ENCODE data around the gene EPB41L2.

Gene EPB41L2

DNA sequence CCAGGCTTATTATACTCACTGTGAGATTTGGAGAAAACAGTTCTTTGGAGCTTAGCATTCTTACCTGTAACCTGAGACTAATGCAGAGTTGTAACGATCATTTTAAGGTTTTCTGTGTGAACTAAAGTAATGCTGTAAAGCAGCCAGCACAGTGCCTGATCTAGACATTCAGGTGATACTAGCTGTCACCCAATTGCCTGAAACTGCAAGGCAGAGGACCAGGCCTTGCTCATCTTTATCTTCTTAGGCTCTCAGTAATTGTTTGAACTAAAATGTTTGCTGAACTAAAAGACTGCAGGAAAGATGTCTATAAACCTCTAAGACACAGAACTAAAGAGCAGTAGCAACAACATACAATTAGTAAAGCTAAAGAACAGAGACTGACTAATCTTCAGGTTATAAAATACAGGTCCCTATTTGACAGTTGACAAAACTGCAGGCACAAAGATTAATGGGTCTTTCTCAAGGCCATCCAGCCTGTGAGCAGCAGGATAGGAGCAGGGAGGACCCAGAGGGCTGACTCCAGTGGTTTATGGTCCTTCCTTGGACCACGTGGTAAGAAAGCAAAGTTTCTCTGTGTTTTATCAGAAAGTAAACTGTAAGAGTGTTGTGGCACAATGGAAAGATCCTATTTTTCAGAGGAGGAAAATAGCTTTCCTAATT, 204.4 kb downstream of the EPB41L2 start:
- DNase-seq: no peak

DNA sequence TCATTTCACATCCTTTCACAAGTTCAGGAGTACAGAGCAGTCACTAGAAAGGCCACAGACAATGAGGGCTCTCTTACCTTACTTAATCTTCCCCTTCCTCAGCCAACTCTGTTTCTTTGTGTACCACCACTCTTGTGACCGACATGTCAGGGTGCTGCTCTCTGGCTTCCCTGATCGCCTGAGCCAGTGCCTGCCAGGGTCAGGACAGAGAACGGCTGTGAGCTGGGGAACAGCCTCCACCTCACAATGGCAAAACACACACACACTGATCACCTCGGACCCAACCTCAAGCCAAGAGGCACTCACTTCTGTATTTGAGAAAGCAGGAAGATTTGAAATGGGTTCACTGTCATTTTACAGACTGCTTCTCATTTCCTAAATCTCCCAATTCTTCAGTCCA, 205.0 kb downstream of the EPB41L2 start:
- DNase-seq: no peak

DNA sequence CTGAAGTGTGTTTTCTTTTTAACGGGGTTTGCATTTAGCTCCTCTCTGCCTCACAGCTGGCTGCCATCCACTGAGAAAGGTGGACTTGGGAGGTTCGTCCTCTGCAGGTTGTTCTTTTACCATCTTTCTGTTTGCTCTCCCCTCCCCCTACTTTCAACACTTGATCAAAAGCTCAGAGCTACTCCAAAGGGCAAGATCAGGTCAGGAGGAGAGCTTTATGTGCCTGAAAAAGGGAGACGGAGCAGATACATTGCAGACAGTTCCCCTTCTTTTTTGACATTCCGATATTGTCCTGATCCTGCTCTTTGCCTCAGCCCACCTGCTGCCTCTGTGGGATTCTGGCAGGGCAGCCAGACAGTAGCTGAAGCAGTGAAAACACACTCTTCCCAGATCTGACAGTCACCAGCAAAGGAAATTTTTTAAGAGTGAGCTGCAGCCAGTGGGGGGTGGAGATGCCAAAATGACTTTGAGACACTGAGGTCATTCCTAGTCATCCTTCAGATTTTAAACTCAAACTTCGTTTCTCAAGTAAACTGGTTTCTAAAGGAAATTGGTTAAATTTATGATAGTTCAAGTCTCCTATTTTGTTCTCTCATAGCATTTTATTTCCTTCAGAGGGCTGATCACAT, 209.4 kb downstream of the EPB41L2 start:
- DNase-seq: no peak

- DNase-seq: no peak
These were observed 210.0 kb downstream of the EPB41L2 start for GRCh38 chr6:130852844-130853554.

DNA sequence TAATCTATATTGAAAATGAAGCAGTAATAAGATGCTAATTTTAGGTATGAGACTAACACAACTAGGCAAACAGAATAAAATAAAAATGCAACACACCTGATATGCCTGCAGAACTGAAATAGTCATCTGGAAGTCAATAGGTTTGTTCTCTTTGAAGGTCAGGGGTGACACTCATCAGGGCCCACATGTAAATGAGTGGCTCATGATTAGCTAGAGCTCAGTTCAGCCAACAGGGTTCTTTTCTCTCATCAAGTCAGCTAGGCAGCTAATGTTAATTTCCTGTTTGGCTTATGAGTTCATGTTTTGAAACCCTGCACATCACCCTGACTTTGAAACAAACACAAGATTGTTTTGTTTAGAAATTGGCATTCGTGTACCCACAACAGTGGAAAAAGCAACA, 212.0 kb downstream of the EPB41L2 start:
- DNase-seq: no peak

- no peak for DNase-seq
These were observed 213.5 kb downstream of the EPB41L2 start for GRCh38 chr6:130849594-130849993.

- no peak for DNase-seq
These were observed 214.1 kb downstream of the EPB41L2 start for GRCh38 chr6:130848945-130849344.

DNA sequence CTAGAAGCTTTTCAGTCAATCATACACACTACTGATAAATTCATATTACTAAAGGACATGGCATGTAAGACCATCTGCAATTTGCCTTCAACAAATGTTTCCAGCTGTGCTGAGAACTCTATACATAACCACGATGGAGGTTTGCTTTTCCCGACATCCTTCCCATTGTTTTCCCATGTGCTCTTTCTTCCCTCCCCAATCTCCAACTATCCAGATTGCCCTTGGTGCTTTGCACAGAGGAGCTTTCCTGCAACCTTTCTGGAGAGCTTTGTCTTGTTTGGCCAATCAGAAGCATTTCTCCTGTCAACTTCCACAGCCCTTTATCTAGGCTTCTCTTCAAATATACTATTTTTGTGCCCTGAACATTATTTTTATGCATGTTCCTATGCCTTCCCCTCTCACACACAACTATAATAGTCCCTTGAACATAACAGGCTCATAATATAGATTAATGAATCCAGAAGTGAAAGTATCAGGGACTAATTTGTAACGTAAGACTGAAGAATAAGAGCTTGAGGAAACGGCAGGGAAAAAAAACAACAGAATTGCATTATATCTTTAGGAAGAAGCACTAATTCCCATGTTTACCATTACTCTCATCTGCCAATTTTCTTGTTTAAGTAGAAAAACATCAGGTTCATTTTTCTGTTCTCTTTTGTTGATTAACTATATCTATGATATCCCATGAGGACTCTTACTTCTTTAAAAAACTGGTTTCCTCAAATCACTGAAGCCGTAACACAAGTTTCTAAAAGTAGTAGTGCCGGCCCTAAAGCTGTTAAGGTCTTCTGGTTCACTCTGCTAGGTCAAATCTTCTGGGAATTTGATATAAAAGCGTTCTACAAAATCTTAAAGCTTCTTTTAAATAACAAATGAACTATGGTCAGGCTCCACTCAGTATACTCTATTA, 215.8 kb downstream of the EPB41L2 start:
- no peak for DNase-seq

DNA sequence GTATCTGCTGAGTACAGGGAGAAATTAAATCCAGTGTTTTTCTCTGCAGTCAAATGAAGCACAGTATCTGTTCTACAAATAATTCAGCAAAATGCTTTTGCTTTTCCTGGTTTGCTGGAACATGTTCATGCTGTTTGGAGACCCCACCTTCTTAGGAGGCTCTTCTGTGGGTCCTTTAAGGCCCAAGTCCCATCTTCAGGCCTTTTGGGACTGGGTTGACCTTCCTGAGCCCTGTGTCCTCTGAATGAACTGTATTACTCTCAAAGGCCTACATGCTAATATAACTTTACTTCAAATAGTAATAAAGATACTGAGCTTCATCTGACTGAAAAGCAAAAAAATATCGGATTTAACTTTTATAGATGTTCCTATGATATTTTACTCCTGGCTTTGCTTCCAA, 216.5 kb downstream of the EPB41L2 start:
- no peak for DNase-seq

- no peak for DNase-seq
These were observed 219.3 kb downstream of the EPB41L2 start for GRCh38 chr6:130843575-130844320.

DNA sequence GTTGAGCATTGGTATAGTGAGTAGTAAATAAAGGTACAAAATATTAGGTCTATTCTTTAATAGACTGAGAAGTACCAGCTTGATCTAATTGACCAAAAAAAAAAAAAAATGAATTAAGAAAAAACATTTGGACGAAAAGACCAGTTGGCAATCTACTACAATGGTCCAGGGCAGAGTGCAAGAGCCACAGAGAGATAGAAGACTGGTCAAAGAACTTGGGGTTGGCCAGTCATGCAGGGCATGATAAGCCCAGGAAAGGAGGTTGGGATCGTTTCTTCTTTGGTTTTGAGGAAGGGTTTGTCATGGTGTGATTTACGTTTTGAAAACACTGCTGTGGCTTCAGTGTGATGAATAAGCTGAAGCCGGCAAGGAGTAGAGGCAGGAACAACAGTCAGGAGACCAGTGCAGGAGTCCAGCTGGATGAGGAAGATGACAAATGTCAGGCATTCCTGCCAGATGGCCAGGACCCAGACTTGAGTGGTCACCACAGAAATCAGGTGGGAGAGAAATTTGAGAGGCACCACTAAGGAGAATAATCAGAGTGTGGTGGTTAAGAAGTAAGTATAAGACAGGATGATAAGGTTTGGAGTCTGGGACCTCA, 221.8 kb downstream of the EPB41L2 start:
- no peak for DNase-seq

DNA sequence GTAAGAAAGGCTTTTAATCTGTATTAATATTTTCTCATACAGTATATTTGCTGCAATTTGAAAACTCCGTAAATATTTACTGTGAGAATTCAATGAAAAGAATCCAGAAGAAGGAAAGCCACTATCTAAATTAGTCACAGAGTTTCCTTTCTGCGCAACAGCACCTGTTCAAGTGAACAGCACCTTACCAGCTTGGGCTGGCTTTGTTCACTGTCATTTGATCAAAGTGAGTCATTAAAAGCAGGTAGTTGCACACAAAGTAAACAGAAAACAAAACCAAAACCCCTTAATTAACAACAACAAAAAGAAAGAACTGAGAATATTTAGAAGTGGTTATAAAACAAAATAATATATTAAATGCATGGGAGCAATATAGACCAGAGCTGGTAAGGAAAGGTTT, 223.0 kb downstream of the EPB41L2 start:
- no peak for DNase-seq

DNA sequence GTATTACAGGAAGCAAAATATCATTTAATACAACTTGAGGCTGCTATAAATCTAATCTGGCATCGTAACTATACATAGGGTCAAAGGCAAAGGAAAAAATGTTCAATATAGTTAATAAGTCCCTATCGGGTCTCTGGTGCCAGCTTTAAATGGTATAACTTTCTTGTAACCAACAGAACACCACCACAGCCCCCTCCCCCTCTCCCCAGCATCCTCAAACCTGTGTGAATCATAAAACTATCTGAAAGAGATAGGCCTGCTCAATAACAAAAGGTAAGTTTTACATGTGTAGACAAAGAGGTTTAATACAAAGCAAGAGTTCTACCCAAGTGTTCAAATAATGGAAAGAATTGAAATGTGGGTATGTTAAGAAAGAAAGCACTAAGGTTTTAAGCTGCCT, 223.7 kb downstream of the EPB41L2 start:
- DNase-seq: no peak

- DNase-seq: no peak
These were observed 224.1 kb downstream of the EPB41L2 start for GRCh38 chr6:130838951-130839350.

DNA sequence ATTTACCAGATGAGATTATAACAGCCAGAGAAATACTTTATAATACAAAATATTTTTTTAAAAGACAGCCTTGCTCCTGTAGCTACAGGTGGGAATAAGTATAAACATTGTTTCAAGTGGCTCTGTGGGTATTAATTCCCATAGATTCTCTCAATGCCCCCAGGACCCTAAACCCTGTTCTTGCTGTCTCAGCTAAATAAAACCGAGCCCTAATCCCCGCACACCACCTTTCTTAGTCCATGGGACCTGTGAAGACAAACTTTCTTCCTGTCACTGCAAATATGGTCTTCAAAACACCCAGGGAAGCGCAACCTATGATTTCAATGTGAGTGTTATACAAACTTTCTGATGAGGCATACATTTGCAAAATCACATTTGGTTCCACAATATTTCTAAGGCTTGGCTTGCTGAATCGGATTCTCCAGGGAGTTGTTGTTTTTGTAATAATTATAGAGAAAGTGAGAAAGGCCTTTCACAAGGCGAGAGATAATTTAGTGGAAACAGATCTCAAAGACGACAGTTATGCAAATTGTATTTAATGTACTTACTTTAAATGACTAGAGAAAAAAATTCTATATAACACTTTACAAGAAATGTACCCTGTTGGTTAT, 224.7 kb downstream of the EPB41L2 start:
- DNase-seq: no peak

DNA sequence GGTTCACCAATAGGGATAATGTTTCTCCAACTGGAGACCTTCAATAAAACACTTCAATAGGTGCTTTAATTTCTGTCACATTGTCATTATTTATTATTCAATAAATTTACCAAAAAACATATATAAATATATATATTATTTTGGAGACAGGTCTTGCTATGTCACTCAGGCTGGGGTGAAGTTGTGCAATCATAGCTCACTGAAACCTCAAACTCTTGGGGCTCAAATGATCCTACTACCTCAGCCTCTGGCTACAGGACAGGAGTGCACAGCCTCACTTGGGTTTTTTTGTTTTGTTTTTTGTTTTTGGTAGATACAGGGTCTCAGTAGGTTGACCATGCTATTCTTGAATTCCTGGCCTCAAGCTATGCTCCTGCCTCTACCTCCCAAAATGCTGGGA, 226.0 kb downstream of the EPB41L2 start:
- DNase-seq: no peak

- no peak for DNase-seq
These were observed 226.9 kb downstream of the EPB41L2 start for GRCh38 chr6:130836055-130836640.

GRCh38 chr6:130834482-130835251, 228.4 kb downstream of the EPB41L2 start:
- no peak for DNase-seq

GRCh38 chr6:130833569-130833968, 229.5 kb downstream of the EPB41L2 start:
- DNase-seq: no peak

DNA sequence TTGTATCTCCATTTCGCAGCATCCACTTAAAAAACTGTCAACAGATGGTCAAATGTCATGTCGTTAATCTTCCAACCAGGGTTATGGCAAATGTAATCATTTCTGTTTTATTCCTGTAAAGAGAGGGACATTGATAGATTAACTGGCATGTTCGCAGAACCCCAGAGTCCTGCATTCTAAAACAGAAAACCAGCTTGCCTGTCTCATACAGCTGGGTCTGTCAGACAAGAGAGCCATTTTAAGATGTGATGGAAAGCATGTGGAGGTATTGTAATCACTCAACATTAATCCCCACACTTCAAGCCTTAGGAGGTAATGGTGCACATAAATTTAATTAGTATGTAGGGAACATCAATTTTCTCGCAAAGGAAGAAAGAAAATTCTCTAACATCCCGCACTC, 231.4 kb downstream of the EPB41L2 start:
- no peak for DNase-seq
